Lower lobe of right lung (tissue), 2 donors: ENCODE data around the gene SREBF1. TPM values are rescaled to one million over a fixed set of nuclear protein-coding genes. Genes with fewer than 3 reads are reported as not detected.

ENCODE experiments used
- ATAC-seq, 2 donors: fragments of 200-7000 bp; cut with Tn5 transposase; one replicate each; pipeline ENCODE4 v1.9.1; 2020 to 2022; ENCODE audit warnings: mild to moderate bottlenecking in 2 of 2, moderate library complexity in 2 of 2
- DNase-seq: peaks from one replicate; pipeline ENCODE4 v3.0.0-alpha.2; 2020
- H3K27ac ChIP-seq: fragments of 200-600 bp; one replicate; pipeline ENCODE4 v1.8.0; 2022
- H3K27me3 ChIP-seq: fragments of 200-600 bp; one replicate; pipeline ENCODE4 v1.8.0; 2022; ENCODE audit warnings: low read depth
- H3K36me3 ChIP-seq: fragments of 200-600 bp; one replicate; pipeline ENCODE4 v1.8.0; 2022; ENCODE audit warnings: mild to moderate bottlenecking
- H3K4me1 ChIP-seq: fragments of 200-600 bp; one replicate; pipeline ENCODE4 v1.8.0; 2022
- H3K4me3 ChIP-seq: fragments of 200-600 bp; one replicate; pipeline ENCODE4 v1.8.0; 2022; ENCODE audit warnings: mild to moderate bottlenecking
- H3K9me3 ChIP-seq: fragments of 200-600 bp; one replicate; pipeline ENCODE4 v1.8.0; 2022
- intact Hi-C: fragments of 100-400 bp; cut with DNase I; formaldehyde crosslinking; loops from one replicate; pipeline ENCODE4 v1.11.0; 2022
- total RNA-seq: library from RNA; stranded (reverse); fragmentation: NEBNext Ultra II Directional; extraction: Animal tissue kit (Norgen Biotek cat#: 25700); gene quantifications from one replicate; pipeline ENCODE4 v1.2.1, GENCODE V29; 2021
- TF ChIP-seq, protein P1 (sequence below): fragments of 200-600 bp; IDR thresholded peaks from one replicate; pipeline ENCODE4 v1.8.0; 2022; ENCODE audit warnings: antibody characterized with exemption, mild to moderate bottlenecking
- donor health status: DM: no; HTN: yes; CAD: no; lungs with severe emphysema.

SREBF1 gene
- total RNA-seq, 1 donor from 2014 or later: 77.2 TPM

DNA sequence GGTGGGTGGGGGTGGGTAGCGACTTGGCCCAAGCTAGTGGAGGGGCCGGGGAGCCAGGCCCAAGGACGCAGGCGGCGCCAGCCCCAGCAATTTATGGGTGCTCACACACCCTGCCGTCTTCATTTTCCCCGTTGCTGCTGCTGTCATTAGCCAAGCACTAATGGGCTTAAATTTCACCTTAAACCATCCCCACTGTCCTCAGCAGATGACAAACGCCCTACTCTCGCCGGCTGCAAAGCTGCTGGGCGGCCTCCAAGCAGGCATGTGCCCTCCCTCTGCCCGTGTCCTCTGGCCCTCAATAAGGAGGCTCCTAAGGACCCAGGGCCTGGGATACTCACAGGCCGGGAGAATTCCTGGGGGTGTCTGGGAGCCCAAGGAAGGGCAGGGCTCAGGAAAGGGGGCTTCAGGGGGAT is 66.1 kb downstream of the SREBF1 start:
- Histone ChIP-seq H3K4me1 (peaks cover 30% of the 10 kb centered on the region), H3K27me3 (no peaks in the 10 kb centered on the region), H3K36me3 (peaks cover under 1% of the 10 kb centered on the region), H3K4me3 (no peak overlapping the region), H3K9me3 (no peaks in the 10 kb centered on the region), H3K27ac (no peak overlapping the region)
- TF ChIP-seq, protein P1, sequence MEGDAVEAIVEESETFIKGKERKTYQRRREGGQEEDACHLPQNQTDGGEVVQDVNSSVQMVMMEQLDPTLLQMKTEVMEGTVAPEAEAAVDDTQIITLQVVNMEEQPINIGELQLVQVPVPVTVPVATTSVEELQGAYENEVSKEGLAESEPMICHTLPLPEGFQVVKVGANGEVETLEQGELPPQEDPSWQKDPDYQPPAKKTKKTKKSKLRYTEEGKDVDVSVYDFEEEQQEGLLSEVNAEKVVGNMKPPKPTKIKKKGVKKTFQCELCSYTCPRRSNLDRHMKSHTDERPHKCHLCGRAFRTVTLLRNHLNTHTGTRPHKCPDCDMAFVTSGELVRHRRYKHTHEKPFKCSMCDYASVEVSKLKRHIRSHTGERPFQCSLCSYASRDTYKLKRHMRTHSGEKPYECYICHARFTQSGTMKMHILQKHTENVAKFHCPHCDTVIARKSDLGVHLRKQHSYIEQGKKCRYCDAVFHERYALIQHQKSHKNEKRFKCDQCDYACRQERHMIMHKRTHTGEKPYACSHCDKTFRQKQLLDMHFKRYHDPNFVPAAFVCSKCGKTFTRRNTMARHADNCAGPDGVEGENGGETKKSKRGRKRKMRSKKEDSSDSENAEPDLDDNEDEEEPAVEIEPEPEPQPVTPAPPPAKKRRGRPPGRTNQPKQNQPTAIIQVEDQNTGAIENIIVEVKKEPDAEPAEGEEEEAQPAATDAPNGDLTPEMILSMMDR: no peak
- ATAC-seq: no peak
- intact Hi-C loops: no loop called here
- DNase-seq: no peak

DNA sequence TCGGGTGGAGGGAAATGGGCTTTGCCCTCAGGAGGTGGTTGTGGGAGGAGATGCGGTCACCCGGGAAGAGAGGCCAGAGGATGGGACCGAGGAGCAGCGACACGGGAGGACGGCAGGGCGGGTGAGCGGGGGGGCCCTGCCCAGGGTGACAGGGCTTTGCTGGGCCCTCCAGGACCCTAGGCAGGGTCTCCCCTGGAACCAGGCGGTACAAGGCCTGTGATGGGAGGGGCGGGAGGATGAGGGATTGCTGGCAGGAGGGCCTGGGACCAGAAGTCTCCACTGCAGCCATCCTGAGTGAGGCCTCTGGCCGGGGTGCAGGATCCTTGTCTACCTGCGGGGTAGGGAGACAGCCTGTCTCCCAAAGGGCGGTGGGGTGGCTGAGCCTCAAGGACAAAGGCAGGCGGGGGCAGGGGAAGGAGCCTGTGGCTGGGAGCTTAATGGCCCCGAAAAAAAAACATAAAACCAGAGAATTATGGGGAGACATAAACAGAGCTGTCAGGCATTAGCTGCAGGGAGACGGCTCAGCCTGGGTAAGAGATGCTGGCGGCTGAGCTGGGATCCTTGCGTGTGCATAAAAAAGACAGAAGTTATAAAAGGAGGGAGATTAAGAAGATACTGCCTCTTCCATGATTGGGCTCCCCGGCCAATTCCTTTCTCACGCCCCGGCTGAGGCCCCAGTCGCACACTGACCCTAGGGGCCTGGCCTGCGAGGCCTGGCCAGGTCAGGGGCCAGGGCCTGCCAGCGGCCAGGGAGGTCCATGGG is 66.7 kb downstream of the SREBF1 start:
- intact Hi-C loops: no loop called here
- Histone ChIP-seq H3K27me3 (no peaks in the 10 kb centered on the region), H3K36me3 (peaks cover 6% of the 10 kb centered on the region), H3K4me3 (no peak overlapping the region), H3K27ac (no peak overlapping the region), H3K9me3 (no peaks in the 10 kb centered on the region), H3K4me1 (peaks cover 30% of the 10 kb centered on the region)
- TF ChIP-seq, protein P1: no peak
- DNase-seq (no peak), ATAC-seq (no peak)

DNA sequence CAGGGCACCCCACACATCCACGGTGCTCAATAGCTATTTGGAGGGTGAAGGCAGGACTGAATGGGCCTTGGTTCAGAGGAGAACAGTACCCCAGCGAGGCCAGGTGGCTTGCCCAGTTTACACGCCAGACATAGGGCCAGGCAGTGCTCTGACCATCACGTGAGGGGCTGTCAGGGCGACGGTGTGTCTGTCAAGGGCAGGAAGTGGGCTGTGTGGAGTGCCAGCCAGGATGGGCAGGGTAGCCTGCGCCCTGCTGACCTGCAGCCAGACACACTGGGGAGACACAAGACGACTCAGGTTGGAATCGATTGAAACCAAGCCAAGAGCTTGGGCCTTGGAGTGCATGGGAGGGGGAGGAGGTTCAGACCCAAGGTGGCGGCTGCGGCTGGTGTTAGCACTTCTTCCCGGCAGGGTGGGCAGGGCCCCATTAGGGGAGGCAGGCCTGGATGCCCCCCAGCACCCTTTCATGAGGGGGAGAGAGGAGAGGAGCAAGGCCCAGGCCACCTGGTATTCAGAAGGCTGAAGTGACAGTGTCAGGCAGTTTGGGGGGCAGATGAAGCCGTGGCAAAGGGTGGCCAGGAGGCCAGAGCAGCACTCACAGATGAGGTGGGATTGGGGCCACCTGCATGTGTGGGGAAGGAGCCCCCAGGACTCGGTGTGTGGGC is 68.2 kb downstream of the SREBF1 start:
- no peak for DNase-seq
- H3K27me3 ChIP-seq: no peaks in the 10 kb centered on the region
- H3K4me1 ChIP-seq: peaks cover 21% of the 10 kb centered on the region
- H3K4me3 ChIP-seq: no peak overlapping the region
- no peak overlapping the region for H3K27ac ChIP-seq
- H3K36me3 ChIP-seq: peaks cover 6% of the 10 kb centered on the region
- no peaks in the 10 kb centered on the region for H3K9me3 ChIP-seq
- intact Hi-C loops: no loop called here
- TF ChIP-seq, protein P1: no peak
- peak; percentile 25 to 35 for ATAC-seq

DNA sequence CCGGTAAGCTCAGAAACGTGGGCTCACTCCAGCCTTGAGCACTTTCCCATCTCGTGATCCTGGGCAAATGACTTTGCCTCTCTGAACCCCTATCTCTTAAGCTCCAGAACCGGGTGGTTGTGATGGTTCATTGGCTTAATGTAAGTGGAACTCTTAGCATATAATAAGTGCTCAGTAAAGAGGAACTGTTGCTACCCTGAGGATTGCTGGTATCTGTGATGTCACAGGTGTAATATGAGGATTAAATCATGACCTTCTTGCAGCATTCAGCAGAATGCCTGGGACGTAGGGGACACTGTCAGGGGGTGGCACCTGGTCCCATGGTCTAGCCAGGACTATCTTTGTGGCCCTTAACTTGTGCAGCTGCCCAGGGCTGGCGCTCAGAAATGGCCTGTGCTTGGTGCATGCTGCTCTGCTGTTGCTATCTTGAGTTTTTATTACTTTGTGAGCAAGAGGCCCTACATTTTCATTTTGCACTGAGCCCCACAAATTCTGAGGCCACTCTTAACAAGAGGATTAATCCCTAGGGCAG is 68.8 kb downstream of the SREBF1 start:
- no peak for ATAC-seq
- no peaks in the 10 kb centered on the region for H3K27me3 ChIP-seq
- TF ChIP-seq, protein P1: no peak
- no peak for DNase-seq
- H3K9me3 ChIP-seq: no peaks in the 10 kb centered on the region
- no peak overlapping the region for H3K4me3 ChIP-seq
- H3K27ac ChIP-seq: no peak overlapping the region
- peaks cover 6% of the 10 kb centered on the region for H3K36me3 ChIP-seq
- intact Hi-C loops: no loop called here
- H3K4me1 ChIP-seq: peaks cover 21% of the 10 kb centered on the region

DNA sequence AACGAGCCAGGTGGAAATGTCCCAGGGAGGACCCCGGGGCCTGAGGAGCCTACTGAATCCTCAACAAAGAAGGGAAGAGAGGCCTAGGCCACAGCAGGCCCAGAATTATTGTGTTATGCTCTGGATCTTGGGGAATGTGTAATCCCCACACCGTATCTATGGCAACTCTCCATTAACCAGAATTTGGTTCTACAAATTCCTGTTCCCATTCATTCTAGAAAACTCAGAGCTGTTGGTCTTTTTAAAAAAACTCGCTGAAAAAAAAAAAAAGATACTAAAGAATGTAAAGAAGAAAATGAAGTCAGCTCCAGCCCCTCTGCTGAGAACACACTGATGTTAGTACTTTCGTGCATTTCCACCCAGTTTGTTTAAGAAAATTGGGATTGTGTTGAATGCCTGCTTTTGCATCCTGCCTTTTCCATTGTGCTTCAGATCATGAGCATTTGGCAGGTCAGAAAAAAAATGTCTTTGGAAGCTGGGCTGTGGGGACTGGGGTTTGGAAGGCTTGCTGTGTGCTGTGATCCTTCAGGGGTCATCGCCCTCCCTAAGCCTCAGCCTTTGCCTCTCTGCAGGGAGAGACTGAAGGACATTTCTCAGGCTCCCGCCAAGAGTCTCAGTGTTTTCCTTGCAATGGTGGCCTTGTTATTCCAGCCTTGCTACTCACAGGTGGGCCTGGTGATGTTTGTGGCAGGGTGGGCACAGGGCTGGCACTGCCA is 69.5 kb downstream of the SREBF1 start:
- ATAC-seq (no peak), DNase-seq (no peak)
- peaks cover 6% of the 10 kb centered on the region for H3K36me3 ChIP-seq
- TF ChIP-seq, protein P1: no peak
- H3K4me1 ChIP-seq: peaks cover 21% of the 10 kb centered on the region
- no peak overlapping the region for H3K4me3 ChIP-seq
- no peaks in the 10 kb centered on the region for H3K9me3 ChIP-seq
- no peaks in the 10 kb centered on the region for H3K27me3 ChIP-seq
- no peak overlapping the region for H3K27ac ChIP-seq
- intact Hi-C loops: no loop called here
